Keratinocyte (primary cell): ENCODE data around the gene DSC3. TPM values are rescaled to one million over a fixed set of nuclear protein-coding genes. Genes with fewer than 3 reads are reported as not detected.

Source experiments
- DNase-seq: peaks from one replicate; pipeline ENCODE4 v3.0.0-alpha.2; 2011; ENCODE audit warnings: low read depth, missing footprints, low spot score
- FAIRE-seq: peaks from 2 replicates; lab custom pipeline; 2011; peaks lifted over from hg19 to GRCh38; lab: Jason Lieb, UNC
- H2AFZ ChIP-seq: 2 replicates; pipeline ENCODE4 v1.6.0; 2012; ENCODE audit warnings: low read length, control low read depth, inconsistent platforms; ENCODE audit not compliant: control insufficient read depth
- H3K27ac ChIP-seq: 2 replicates; pipeline ENCODE4 v1.5.1; 2011; ENCODE audit warnings: low read length; ENCODE audit not compliant: control insufficient read depth, insufficient read depth
- H3K27me3 ChIP-seq: 3 replicates; pipeline ENCODE4 v1.6.0; 2011; ENCODE audit warnings: low read length; ENCODE audit not compliant: control insufficient read depth, insufficient read depth; ENCODE audit errors: extremely low read depth
- H3K36me3 ChIP-seq, 2 experiments: 2 replicates in 1 of 2; 3 replicates in 1 of 2; pipeline ENCODE4 v1.5.1; 2011; ENCODE audit warnings: low read length in 2 of 2, mild to moderate bottlenecking in 1 of 2; ENCODE audit not compliant: control insufficient read depth in 2 of 2, insufficient read depth in 2 of 2; ENCODE audit errors: extremely low read depth in 1 of 2
- H3K4me1 ChIP-seq: 3 replicates; pipeline ENCODE4 v1.5.1; 2011; ENCODE audit warnings: low read length; ENCODE audit not compliant: control insufficient read depth, insufficient read depth; ENCODE audit errors: extremely low read depth
- H3K4me2 ChIP-seq: 3 replicates; pipeline ENCODE4 v1.6.0; 2011; ENCODE audit warnings: low read depth, low read length; ENCODE audit not compliant: control insufficient read depth, insufficient read depth; ENCODE audit errors: extremely low read depth
- H3K4me3 ChIP-seq, 3 experiments: fragments of 200-600 bp in 1 of 3; sonication (generic) in 1 of 3; 2 replicates in 2 of 3; 3 replicates in 1 of 3; pipeline ENCODE4 v1.5.1; 2011 to 2016; ENCODE audit warnings: low read length in 3 of 3, mild to moderate bottlenecking in 3 of 3, control low read depth in 2 of 3, inconsistent platforms in 1 of 3, low read depth in 1 of 3, mixed read lengths in 1 of 3, mixed run types in 1 of 3, moderate library complexity in 1 of 3; ENCODE audit not compliant: control insufficient read depth in 2 of 3, insufficient read depth in 2 of 3; ENCODE audit errors: extremely low read depth in 1 of 3
- H3K79me2 ChIP-seq: 2 replicates; pipeline ENCODE4 v1.6.0; 2012; ENCODE audit warnings: low read length; ENCODE audit not compliant: control insufficient read depth, insufficient read depth
- H3K9ac ChIP-seq: 3 replicates; pipeline ENCODE4 v1.6.0; 2011; ENCODE audit warnings: low read length; ENCODE audit not compliant: control insufficient read depth, insufficient read depth; ENCODE audit errors: extremely low read depth
- H3K9me1 ChIP-seq: 3 replicates; pipeline ENCODE4 v1.6.0; 2011; ENCODE audit warnings: low read length; ENCODE audit not compliant: control insufficient read depth, insufficient read depth; ENCODE audit errors: extremely low read depth
- H3K9me3 ChIP-seq: 2 replicates; pipeline ENCODE4 v1.5.1; 2012; ENCODE audit warnings: low read depth, low read length; ENCODE audit not compliant: control insufficient read depth
- H4K20me1 ChIP-seq: 3 replicates; pipeline ENCODE4 v1.6.0; 2011; ENCODE audit warnings: low read length; ENCODE audit not compliant: control insufficient read depth, insufficient read depth; ENCODE audit errors: extremely low read depth
- EZH2 ChIP-seq: IDR thresholded peaks from one replicate; pipeline ENCODE4 v1.6.1; 2012; ENCODE audit warnings: inconsistent platforms, mild to moderate bottlenecking, low read length, moderate library complexity
- dilution Hi-C: fragments of 300-500 bp; cut with MboI; formaldehyde crosslinking; loops from one replicate; pipeline ENCODE4 v1.7.0; 2020; ENCODE audit warnings: low sequenced_read_pairs; ENCODE audit not compliant: extremely low pct_ligation_motif_present
- polyA plus RNA-seq, 5 experiments: library from polyadenylated mRNA; depleted of rRNA in 3 of 5; stranded (reverse) in 3 of 5; stranded (forward) in 1 of 5; unstranded in 1 of 5; fragments of >200 nt; gene quantifications; 1 replicate in 1 of 5; 2 replicates in 3 of 5; 3 replicates in 1 of 5; pipeline versions ENCODE4 v1.2.1 to v1.2.3, GENCODE V29; 2011 to 2012; ENCODE audit warnings: missing spikeins in 2 of 5, low read depth in 1 of 5, low replicate concordance in 1 of 5
- TF ChIP-seq, protein P1 (sequence below), 3 experiments: IDR thresholded peaks in 1 of 3; conservative IDR thresholded peaks in 1 of 3; optimal IDR thresholded peaks in 1 of 3; 2 replicates in 2 of 3; 3 replicates in 1 of 3; pipeline versions ENCODE3 to v1.5.1; 2011; ENCODE audit warnings: low read length in 3 of 3, mild to moderate bottlenecking in 3 of 3, moderate library complexity in 2 of 3, control low read depth in 1 of 3, inconsistent platforms in 1 of 3; ENCODE audit not compliant: insufficient read depth in 2 of 3; ENCODE audit errors: extremely low read depth in 1 of 3

DSC3 gene
- polyA plus RNA-seq, 1 donor (not counting 4 experiments of a cell fraction or from before 2014, with no cell fraction given), result 116 TPM

GRCh38 chr18:31061945-31062344, 19.4 kb upstream of the DSC3 start:
- Histone ChIP-seq H3K9me1 (no peaks in the 10 kb centered on the region), H3K36me3 (no peaks in the 10 kb centered on the region), H3K27ac (no peak overlapping the region), H2AFZ (no peak overlapping the region), H3K4me2 (no peak overlapping the region), H4K20me1 (no peaks in the 10 kb centered on the region), H3K4me3 (no peak overlapping the region), H3K27me3 (no peaks in the 10 kb centered on the region), H3K9me3 (no peaks in the 10 kb centered on the region), H3K79me2 (no peaks in the 10 kb centered on the region), H3K9ac (no peak overlapping the region), H3K4me1 (peaks cover 29% of the 10 kb centered on the region)
- dilution Hi-C loops, result no loop called here
- TF ChIP-seq, protein P1, sequence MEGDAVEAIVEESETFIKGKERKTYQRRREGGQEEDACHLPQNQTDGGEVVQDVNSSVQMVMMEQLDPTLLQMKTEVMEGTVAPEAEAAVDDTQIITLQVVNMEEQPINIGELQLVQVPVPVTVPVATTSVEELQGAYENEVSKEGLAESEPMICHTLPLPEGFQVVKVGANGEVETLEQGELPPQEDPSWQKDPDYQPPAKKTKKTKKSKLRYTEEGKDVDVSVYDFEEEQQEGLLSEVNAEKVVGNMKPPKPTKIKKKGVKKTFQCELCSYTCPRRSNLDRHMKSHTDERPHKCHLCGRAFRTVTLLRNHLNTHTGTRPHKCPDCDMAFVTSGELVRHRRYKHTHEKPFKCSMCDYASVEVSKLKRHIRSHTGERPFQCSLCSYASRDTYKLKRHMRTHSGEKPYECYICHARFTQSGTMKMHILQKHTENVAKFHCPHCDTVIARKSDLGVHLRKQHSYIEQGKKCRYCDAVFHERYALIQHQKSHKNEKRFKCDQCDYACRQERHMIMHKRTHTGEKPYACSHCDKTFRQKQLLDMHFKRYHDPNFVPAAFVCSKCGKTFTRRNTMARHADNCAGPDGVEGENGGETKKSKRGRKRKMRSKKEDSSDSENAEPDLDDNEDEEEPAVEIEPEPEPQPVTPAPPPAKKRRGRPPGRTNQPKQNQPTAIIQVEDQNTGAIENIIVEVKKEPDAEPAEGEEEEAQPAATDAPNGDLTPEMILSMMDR (optimal IDR thresholded peaks at IDR 0.05 in 1 of 3, IDR thresholded peaks at IDR 0.05 in 1 of 3, conservative IDR thresholded peaks at IDR 0.05 in 1 of 3; ENCODE audit: extremely low read depth in 1 of 3, insufficient read depth in 2 of 3, low read length in 3 of 3), result no peak
- TF ChIP-seq EZH2, result no peak
- DNase-seq, result no peak
- peak; percentile 5 for FAIRE-seq

DNA sequence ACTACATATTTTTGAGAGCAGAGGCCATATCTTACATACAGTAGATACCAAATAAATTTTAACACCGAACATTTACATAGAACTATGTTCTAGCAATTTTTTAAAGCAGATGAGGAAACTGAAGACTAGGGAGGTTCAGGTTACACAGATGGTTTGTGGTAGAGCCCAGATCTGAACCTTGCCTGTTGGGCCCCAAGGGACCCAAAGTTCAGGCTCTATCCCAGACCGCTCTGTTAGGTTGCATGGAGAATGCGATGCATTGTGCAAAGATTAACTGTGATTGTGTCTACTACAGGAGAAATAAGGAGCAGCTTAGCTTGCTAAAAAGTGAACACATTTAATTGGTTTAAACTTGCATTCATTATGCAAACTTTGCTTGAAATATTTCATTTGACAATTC, 16.4 kb upstream of the DSC3 start:
- Histone ChIP-seq H3K27me3 (no peaks in the 10 kb centered on the region), H3K4me1 (peaks cover 25% of the 10 kb centered on the region), H4K20me1 (no peaks in the 10 kb centered on the region), H3K36me3 (no peaks in the 10 kb centered on the region), H3K9ac (no peak overlapping the region), H3K27ac (no peak overlapping the region), H3K4me2 (no peak overlapping the region), H3K4me3 (no peak overlapping the region), H3K9me3 (no peaks in the 10 kb centered on the region), H3K79me2 (no peaks in the 10 kb centered on the region), H3K9me1 (no peaks in the 10 kb centered on the region), H2AFZ (no peak overlapping the region)
- no peak for FAIRE-seq
- dilution Hi-C loops, result no loop called here
- no peak for DNase-seq
- TF ChIP-seq EZH2, result no peak
- TF ChIP-seq, protein P1 (optimal IDR thresholded peaks at IDR 0.05 in 1 of 3, IDR thresholded peaks at IDR 0.05 in 1 of 3, conservative IDR thresholded peaks at IDR 0.05 in 1 of 3; ENCODE audit: extremely low read depth in 1 of 3, insufficient read depth in 2 of 3, low read length in 3 of 3), result no peak
